ENCODE measurements around the gene DAZAP1.
"Not testable (repeated sequence)": the region's sequence is repeated elsewhere in the genome, so short reads cannot be mapped to it uniquely, and the experiment has no call there.

Gene DAZAP1

GRCh38 chr19:1411255-1412191, 4.1 kb downstream of the DAZAP1 start:
- DNase-seq, result no peak

- no peak for DNase-seq
These were observed 5.0 kb downstream of the DAZAP1 start for GRCh38 chr19:1412323-1412923.

- DNase-seq, result no peak
These were observed 5.8 kb downstream of the DAZAP1 start for GRCh38 chr19:1412995-1413800.

- DNase-seq, result no peak
These were observed 8.8 kb downstream of the DAZAP1 start for GRCh38 chr19:1416014-1416841.

- no peak for DNase-seq
These were observed 9.8 kb downstream of the DAZAP1 start for GRCh38 chr19:1417145-1417544.

GRCh38 chr19:1417681-1418495, 10.5 kb downstream of the DAZAP1 start:
- DNase-seq, result no peak

GRCh38 chr19:1418496-1418775, 11.1 kb downstream of the DAZAP1 start:
- no peak for DNase-seq

GRCh38 chr19:1418951-1419738, 11.8 kb downstream of the DAZAP1 start:
- DNase-seq, result no peak

- DNase-seq, result not testable (repeated sequence)
These were observed 12.7 kb downstream of the DAZAP1 start for GRCh38 chr19:1420085-1420484.

GRCh38 chr19:1420590-1420989, 13.2 kb downstream of the DAZAP1 start:
- no peak for DNase-seq

GRCh38 chr19:1421218-1421957, 14.0 kb downstream of the DAZAP1 start:
- DNase-seq, result no peak

- DNase-seq, result no peak
These were observed 14.5 kb downstream of the DAZAP1 start for GRCh38 chr19:1421958-1422305.

- DNase-seq, result no peak
These were observed 15.0 kb downstream of the DAZAP1 start for GRCh38 chr19:1422360-1422759.

- no peak for DNase-seq
These were observed 15.6 kb downstream of the DAZAP1 start for GRCh38 chr19:1422943-1423342.

GRCh38 chr19:1423436-1424191, 16.2 kb downstream of the DAZAP1 start:
- DNase-seq, result no peak

GRCh38 chr19:1424192-1424955, 17.0 kb downstream of the DAZAP1 start:
- no peak for DNase-seq

GRCh38 chr19:1425102-1425837, 17.9 kb downstream of the DAZAP1 start:
- DNase-seq, result no peak

GRCh38 chr19:1425902-1426301, 18.5 kb downstream of the DAZAP1 start:
- no peak for DNase-seq
